Suppressor macrophage treated with lipopolysaccharide for 1 hour (primary cell): ENCODE measurements around the gene ERP27.
A peak's percentile ranks its signal among the peaks of the same experiment; 100 is the strongest.

Source experiments
- DNase-seq, 3 donors: peaks; one replicate each; pipeline ENCODE4 v3.0.0-alpha.2; 2020 to 2022

ERP27 gene

DNA sequence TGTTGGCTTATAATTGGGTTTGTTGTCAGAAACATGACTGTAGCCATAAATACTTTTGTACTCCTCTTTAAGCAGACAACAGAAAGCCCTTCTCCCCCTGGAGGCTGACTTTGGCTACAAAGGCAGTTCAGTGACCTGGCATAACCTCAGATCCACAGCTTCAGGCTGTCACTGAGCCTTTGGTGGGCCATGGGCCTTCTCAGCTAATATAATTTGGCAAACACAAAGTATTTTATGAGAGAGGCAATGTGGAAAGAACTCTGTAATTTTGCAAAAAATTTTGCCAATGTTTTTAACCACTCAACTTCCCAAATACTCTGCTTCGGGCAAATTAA, 37.1 kb downstream of the ERP27 start:
- DNase-seq = no peak

- no peak for DNase-seq
These were observed 37.7 kb downstream of the ERP27 start for GRCh38 chr12:14900521-14901227.

GRCh38 chr12:14896521-14897169, 41.7 kb downstream of the ERP27 start:
- DNase-seq = no peak

GRCh38 chr12:14893506-14894250, 44.7 kb downstream of the ERP27 start:
- no peak for DNase-seq

DNA sequence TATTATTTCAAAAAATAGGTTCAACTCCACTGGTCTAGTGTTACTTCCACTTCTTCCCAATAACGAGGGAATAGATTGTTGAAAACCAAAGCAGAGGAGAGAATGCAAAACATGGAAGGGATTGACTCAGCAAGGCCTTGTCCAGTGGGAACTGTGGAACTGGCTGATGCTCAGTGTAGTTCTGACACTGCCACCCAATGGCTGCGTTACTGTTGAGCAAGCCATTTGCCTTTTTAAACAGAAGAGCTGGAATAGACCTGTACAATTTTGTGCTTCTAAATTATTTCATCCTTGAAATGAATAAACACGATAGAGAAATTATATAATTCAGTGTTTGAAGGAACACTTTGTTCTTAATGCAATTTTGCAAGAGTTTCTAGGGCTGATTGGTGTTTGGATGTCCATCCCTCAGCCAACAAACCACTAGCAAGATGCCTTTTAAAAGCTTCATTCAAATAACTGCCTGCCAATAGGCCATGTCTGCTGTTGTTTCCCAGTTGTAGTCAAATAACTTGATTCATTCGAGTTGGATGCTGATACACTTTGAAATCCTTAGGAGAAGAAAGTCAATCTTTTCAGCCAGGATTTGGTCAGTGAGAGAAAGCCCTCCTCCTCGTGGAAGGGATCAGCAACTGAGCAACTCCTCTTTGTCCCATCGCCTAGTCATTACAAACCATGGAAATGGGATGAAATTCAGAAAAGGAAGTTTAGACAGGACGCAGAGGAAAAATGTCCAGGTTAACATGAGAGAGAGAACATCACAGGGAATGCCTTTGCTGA, 45.4 kb downstream of the ERP27 start:
- peak in 1 of 3 donors; percentile 10 for DNase-seq

- no peak for DNase-seq
These were observed 47.6 kb downstream of the ERP27 start for GRCh38 chr12:14890701-14891100.

DNA sequence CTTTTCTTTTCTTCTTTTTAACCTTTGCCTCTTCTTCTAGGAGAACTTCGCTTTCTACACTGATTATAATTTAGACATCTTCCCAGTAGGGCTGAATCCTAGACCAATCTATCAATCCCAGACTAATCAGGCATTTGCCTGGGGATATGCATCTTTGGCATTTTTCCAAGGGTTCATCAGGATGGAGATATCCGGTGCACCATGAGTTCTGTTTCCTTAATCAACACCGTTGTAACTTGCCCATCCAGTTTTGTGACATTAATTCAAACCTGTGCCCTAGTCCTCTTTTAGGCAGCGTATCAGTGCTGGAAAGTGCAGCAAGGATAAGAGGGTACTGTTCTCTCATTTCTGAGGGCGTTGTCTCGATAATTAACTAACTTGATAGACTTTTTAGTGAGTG, 52.1 kb downstream of the ERP27 start:
- no peak for DNase-seq

DNA sequence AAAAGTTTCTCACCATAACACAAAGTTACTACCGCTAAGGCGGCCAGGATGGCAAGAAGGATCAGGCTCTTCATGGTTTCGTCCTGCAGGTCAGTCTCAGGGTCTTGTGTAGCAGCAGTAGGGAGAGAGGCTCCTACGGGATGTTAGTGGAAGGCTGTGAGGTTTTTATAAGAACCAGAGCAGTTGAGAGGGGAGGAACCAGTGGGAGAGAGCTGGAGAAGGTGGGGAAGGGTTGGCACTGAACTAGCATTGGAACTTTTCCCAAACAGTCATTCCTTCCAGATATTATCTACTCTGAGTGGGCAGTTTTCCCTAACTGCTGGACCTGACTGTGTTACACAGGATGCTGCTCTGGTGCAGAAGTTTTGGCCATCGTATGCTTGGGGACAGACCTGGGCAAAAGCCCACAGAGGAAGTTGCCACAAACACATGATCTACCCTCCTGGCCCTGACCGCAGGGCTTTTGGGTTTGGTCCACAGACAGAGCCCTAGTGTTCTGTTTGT, 52.6 kb downstream of the ERP27 start, which contains the start of gene MGP:
Gene MGP (minus strand): TSS at position 137 of the 504 bp plus-strand sequence. CDS start 63 bp downstream, at position 74.
- DNase-seq = no peak

DNA sequence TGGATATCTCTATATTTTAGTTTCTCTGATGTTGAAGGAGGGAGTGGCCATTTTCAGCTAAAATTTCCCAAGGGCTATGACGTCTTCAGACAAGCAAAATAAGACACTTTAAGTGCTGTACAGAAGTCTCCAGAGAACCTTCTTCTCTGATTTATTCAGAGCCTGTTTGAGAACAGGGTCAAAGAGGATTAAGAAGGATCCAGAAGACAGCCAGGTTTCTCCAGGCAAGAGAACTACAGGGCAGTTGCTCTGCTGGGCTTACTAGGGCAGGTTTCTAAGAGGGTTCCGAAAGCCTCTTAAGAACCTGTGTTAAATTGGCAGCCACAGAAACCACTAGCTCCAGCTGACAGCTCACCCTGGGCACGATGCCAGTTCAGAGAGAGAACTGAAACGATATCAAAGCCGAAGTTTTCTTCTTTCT, 53.9 kb downstream of the ERP27 start:
- peak; percentile 75 to 81 (median 80) for DNase-seq

DNA sequence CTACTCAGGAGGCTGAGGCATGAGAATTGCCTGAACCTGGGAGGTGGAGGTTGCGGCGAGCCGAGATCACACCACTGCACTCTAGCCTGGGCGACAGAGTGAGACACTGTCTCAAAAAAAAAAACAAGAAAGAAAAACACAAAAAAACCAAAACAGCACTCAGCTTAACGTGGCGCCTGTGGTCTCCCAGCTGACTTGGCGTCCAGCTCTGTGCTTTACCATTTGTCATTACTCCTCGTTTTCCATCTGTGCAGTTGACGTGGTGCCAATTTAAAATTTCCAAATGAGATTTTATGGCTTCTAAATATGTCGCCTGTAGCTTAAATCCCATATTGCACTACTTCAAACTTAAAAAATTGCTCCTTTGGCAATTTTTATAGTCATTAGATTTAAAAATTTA, 54.7 kb downstream of the ERP27 start:
- DNase-seq = no peak

DNA sequence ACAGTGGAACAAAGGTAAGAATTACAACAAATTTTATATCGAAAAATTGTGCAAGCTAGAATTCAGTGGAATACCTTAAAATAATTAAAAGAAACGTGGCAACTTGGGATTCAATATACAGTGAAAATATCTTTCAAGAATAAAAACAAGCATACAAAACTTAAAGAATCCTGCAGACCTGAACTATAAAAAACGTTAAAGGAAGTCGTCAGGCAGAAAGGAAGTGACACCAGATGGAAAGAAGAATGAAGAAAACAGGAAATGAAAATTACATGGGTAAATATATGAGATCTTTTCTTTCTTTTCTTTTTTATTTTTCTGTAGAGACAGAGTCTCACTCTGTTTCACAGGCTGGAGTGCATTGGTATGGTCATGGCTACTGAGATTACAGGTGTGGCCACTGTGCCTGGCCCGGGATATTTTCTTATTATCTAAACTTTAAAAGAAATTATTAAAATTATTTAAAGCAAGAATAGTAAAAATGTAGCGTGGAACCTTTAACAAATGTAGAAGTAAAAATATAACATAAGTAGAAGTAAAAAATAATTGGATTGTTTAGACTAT, 57.4 kb downstream of the ERP27 start:
- DNase-seq = no peak

- DNase-seq = no peak
These were observed 59.0 kb downstream of the ERP27 start for GRCh38 chr12:14879222-14879933.

GRCh38 chr12:14878488-14878887, 59.8 kb downstream of the ERP27 start:
- DNase-seq = no peak

- DNase-seq = no peak
These were observed 61.5 kb downstream of the ERP27 start for GRCh38 chr12:14876833-14877232.

- DNase-seq = no peak
These were observed 63.5 kb downstream of the ERP27 start for GRCh38 chr12:14874882-14875281.

DNA sequence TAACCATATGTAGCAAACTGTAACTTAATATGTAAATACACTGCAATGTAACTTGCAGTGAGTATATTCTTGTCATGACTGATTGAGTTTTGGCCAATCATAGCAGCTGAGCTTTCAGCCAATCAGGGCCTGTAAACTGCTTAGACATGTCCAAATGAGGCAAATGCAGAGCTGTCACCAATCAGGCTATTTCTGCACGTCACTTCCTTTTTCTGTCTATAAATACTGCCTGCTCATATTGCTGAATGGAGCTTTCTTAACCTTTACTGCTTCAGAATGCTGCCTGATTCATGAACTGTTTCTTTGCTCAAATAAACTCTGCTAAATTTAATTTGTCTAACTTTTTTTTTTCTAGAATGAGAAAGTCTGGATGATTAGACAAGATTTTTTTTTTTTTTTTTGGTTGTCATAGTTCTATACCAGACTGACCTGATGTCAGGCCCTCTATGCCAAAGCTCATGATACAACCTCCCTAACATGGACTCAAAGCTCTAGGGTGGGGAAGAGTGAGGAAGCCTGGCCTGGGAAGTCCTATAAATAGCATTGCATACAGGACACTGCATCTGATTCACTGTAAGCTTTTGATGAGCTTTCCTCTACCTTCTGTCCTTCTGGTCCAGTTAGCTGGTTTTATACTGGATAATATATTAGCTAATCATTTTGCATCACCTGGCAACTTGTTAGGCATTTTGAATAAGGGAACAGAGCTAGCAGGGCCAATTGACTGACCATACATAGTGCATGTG, 64.7 kb downstream of the ERP27 start:
- peak; percentile 6 to 25 (median 21) for DNase-seq

DNA sequence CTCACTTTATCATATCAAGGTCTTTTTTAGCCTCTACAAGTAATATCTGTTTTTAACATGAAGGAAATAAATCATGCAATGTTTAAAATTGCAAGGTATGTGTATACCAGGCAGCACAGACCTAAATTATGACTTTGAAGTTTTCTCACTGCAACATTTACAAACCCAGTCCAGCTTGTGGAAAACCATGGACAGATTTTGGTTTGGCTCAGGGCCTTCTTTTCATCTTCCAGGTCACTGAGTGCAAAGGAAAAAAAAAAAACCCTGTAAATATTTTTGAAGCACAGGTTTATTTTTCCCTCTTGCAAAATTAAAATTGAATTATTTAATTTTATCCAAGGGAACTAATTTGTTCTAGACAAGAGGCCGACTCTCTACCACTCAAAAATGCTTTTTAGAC, 66.5 kb downstream of the ERP27 start:
- DNase-seq = no peak

DNA sequence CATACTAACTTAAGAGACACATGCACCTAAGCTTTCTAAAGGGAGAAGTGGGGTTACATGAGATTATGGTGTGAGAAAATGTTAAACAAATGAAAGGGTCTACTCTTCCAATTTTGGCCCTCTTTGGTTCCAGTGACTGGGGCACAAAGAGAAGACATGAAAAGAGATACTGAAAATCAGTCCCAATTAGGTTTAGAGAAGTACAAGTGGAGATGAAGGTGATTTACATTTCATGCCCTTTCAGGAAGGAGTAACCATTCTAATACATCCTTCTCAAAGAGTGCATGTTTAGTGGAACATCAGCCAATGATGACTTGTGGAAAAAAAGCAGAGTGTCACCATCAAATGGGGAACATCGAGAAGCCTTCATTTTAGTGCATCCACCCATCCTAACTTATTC, 67.1 kb downstream of the ERP27 start:
- DNase-seq = no peak

GRCh38 chr12:14868916-14869506, 69.3 kb downstream of the ERP27 start:
- DNase-seq = no peak
